H9 (cell line): ENCODE measurements around the gene RUSC2. TPM values are rescaled to one million over a fixed set of nuclear protein-coding genes. Genes with fewer than 3 reads are reported as not detected.

Experiments used
- DNase-seq: peaks from one replicate; pipeline ENCODE4 v3.0.0-alpha.2; 2017
- H2AFZ ChIP-seq: one replicate; pipeline ENCODE4 v1.6.1; 2013; ENCODE audit warnings: mild to moderate bottlenecking, low read length, control low read depth, moderate library complexity
- H2AK5ac ChIP-seq: 2 replicates; pipeline ENCODE4 v1.6.1; 2013; ENCODE audit warnings: low read length, control low read depth, mixed read lengths; ENCODE audit not compliant: insufficient read length
- H2BK120ac ChIP-seq: one replicate; pipeline ENCODE4 v1.6.1; 2013; ENCODE audit warnings: low read depth, mild to moderate bottlenecking, low read length, control low read depth, inconsistent platforms; ENCODE audit not compliant: poor library complexity, severe bottlenecking
- H2BK12ac ChIP-seq: 2 replicates; pipeline ENCODE4 v1.6.1; 2013; ENCODE audit warnings: low read length, control low read depth, mixed read lengths, low read depth; ENCODE audit not compliant: insufficient read length
- H2BK15ac ChIP-seq: 2 replicates; pipeline ENCODE4 v1.6.1; 2013; ENCODE audit warnings: low read depth, low read length, control low read depth
- H2BK20ac ChIP-seq: one replicate; pipeline ENCODE4 v1.6.1; 2013; ENCODE audit warnings: low read depth, mild to moderate bottlenecking, low read length, control low read depth, inconsistent platforms; ENCODE audit not compliant: poor library complexity, severe bottlenecking
- H2BK5ac ChIP-seq: 2 replicates; pipeline ENCODE4 v1.6.1; 2013; ENCODE audit warnings: low read length, control low read depth, mixed read lengths; ENCODE audit not compliant: insufficient read length
- H3K14ac ChIP-seq: 2 replicates; pipeline ENCODE4 v1.6.1; 2013; ENCODE audit warnings: low read length, control low read depth; ENCODE audit not compliant: insufficient read depth
- H3K18ac ChIP-seq: 2 replicates; pipeline ENCODE4 v1.6.1; 2013; ENCODE audit warnings: low read depth, mild to moderate bottlenecking, mixed read lengths, low read length, control low read depth; ENCODE audit not compliant: insufficient read length
- H3K23ac ChIP-seq: 2 replicates; pipeline ENCODE4 v1.6.1; 2013; ENCODE audit warnings: low read length, control low read depth, mixed read lengths, low read depth; ENCODE audit not compliant: insufficient read length
- H3K23me2 ChIP-seq: 2 replicates; pipeline ENCODE4 v1.6.1; 2013; ENCODE audit warnings: low read depth, mild to moderate bottlenecking, mixed read lengths, low read length, control low read depth; ENCODE audit not compliant: insufficient read length, poor library complexity, severe bottlenecking
- H3K27ac ChIP-seq: 2 replicates; pipeline ENCODE4 v1.5.1; 2013; ENCODE audit warnings: low read length, control low read depth, mixed read lengths, low read depth; ENCODE audit not compliant: insufficient read length
- H3K27me3 ChIP-seq: 2 replicates; pipeline ENCODE4 v1.6.1; 2013; ENCODE audit warnings: low read length, control low read depth, inconsistent platforms; ENCODE audit not compliant: insufficient read depth
- H3K4ac ChIP-seq: 2 replicates; pipeline ENCODE4 v1.6.1; 2013; ENCODE audit warnings: low read depth, mild to moderate bottlenecking, control low read depth, inconsistent platforms, low read length, moderate library complexity
- H3K4me1 ChIP-seq: 2 replicates; pipeline ENCODE4 v1.6.1; 2013; ENCODE audit warnings: low read length, control low read depth, inconsistent platforms; ENCODE audit not compliant: insufficient read depth
- H3K4me2 ChIP-seq: 2 replicates; pipeline ENCODE4 v1.6.1; 2013; ENCODE audit warnings: low read length, control low read depth, mixed read lengths; ENCODE audit not compliant: insufficient read length, insufficient read depth
- H3K56ac ChIP-seq: 2 replicates; pipeline ENCODE4 v1.6.1; 2013; ENCODE audit warnings: low read depth, mild to moderate bottlenecking, mixed read lengths, low read length, control low read depth; ENCODE audit not compliant: insufficient read length
- H3K79me1 ChIP-seq: 2 replicates; pipeline ENCODE4 v1.6.1; 2013; ENCODE audit warnings: low read depth, mild to moderate bottlenecking, moderate library complexity, low read length, control low read depth, inconsistent platforms; ENCODE audit not compliant: insufficient read depth, poor library complexity, severe bottlenecking
- H3K79me2 ChIP-seq: 2 replicates; pipeline ENCODE4 v1.6.1; 2013; ENCODE audit warnings: low read length, control low read depth, inconsistent platforms; ENCODE audit not compliant: insufficient read depth
- H3K9ac ChIP-seq: 2 replicates; pipeline ENCODE4 v1.6.1; 2013; ENCODE audit warnings: low read length, control low read depth, mixed read lengths; ENCODE audit not compliant: insufficient read length; ENCODE audit errors: extremely low read depth
- H3K9me3 ChIP-seq: one replicate; pipeline ENCODE4 v1.6.1; 2013; ENCODE audit warnings: low read depth, low read length, inconsistent platforms; ENCODE audit not compliant: control insufficient read depth
- H3T11ph ChIP-seq: one replicate; pipeline ENCODE4 v1.6.1; 2013; ENCODE audit warnings: mild to moderate bottlenecking, low read length, control low read depth, inconsistent platforms
- H4K20me1 ChIP-seq: one replicate; pipeline ENCODE4 v1.6.1; 2013; ENCODE audit not compliant: control insufficient read depth, insufficient read length, insufficient read depth
- H4K5ac ChIP-seq: 2 replicates; pipeline ENCODE4 v1.6.1; 2013; ENCODE audit warnings: low read depth, mild to moderate bottlenecking, mixed read lengths, low read length, control low read depth; ENCODE audit not compliant: insufficient read length
- H4K8ac ChIP-seq: replicated peaks from 2 replicates; pipeline ENCODE4 v1.6.1; 2013; ENCODE audit warnings: low read length, control low read depth, mixed read lengths, low read depth; ENCODE audit not compliant: insufficient read length
- H4K91ac ChIP-seq: 2 replicates; pipeline ENCODE4 v1.6.1; 2013; ENCODE audit warnings: low read depth, mild to moderate bottlenecking, moderate library complexity, mixed read lengths, low read length, control low read depth; ENCODE audit not compliant: insufficient read length
- H3K27ac Mint-ChIP-seq, 3 experiments: 2 replicates in 2 of 3; 3 replicates in 1 of 3; pipeline ENCODE4 v1.8.0; 2020 to 2021; ENCODE audit warnings: mixed read lengths in 3 of 3, mild to moderate bottlenecking in 1 of 3, moderate library complexity in 1 of 3
- H3K27me3 Mint-ChIP-seq: 2 replicates; pipeline ENCODE4 v1.8.0; 2021; ENCODE audit warnings: low read depth, mild to moderate bottlenecking, moderate library complexity, mixed read lengths
- H3K36me3 Mint-ChIP-seq, 3 experiments: 2 replicates in 2 of 3; 3 replicates in 1 of 3; pipeline ENCODE4 v1.8.0; 2020 to 2021; ENCODE audit warnings: low read depth in 3 of 3, mixed read lengths in 3 of 3; ENCODE audit not compliant: insufficient read depth in 1 of 3
- H3K4me1 Mint-ChIP-seq, 2 experiments: 2 replicates each; pipeline ENCODE4 v1.8.0; 2020; ENCODE audit warnings: mixed read lengths in 2 of 2
- H3K4me3 Mint-ChIP-seq, 2 experiments: 2 replicates in 1 of 2; 3 replicates in 1 of 2; pipeline ENCODE4 v1.8.0; 2020 to 2021; ENCODE audit warnings: mild to moderate bottlenecking in 2 of 2, mixed read lengths in 2 of 2, moderate library complexity in 1 of 2
- H3K9me3 Mint-ChIP-seq, 2 experiments: 2 replicates in 1 of 2; 3 replicates in 1 of 2; pipeline ENCODE4 v1.8.0; 2020; ENCODE audit warnings: mild to moderate bottlenecking in 2 of 2, mixed read lengths in 2 of 2, moderate library complexity in 1 of 2
- CTCF ChIP-seq: fragments of 200-600 bp; sonication (generic); conservative IDR thresholded peaks from 3 replicates; pipeline ENCODE4 v1.8.0; 2021; ENCODE audit warnings: antibody characterized with exemption, mild to moderate bottlenecking
- WGBS: extraction: QIAGEN DNeasy Blood & Tissue Kit; methylation state at CpG from one replicate; pipeline ENCODE4 v1.1.7; 2013; ENCODE audit warnings: missing lambda C conversion rate, low lambda C conversion rate, mixed read lengths; ENCODE audit not compliant: insufficient read length; ENCODE audit errors: extremely low coverage; 5-methylcytosine and 5-hydroxymethylcytosine counted together
- total RNA-seq: library from RNA; stranded (reverse); gene quantifications from 2 replicates; pipeline ENCODE4 v1.2.1, GENCODE V29; 2021

Gene RUSC2
- total RNA-seq, 1 experiment from 2014 or later, result 6.3 TPM

- Histone ChIP-seq H4K91ac (peak overlapping the region; percentile 63), H4K20me1 (no peaks in the 10 kb centered on the region), H3K14ac (no peak overlapping the region), H3K23ac (no peak overlapping the region), H3K4ac (no peak overlapping the region), H3K4me2 (no peak overlapping the region), H3K79me1 (no peaks in the 10 kb centered on the region), H3T11ph (no peak overlapping the region), H3K56ac (no peak overlapping the region), H3K27me3 (no peaks in the 10 kb centered on the region), H4K8ac (no peak overlapping the region), H3K9ac (no peak overlapping the region), H3K9me3 (no peaks in the 10 kb centered on the region), H2BK12ac (no peak overlapping the region), H2BK120ac (no peak overlapping the region), H2AFZ (no peak overlapping the region), H3K23me2 (no peaks in the 10 kb centered on the region), H2BK15ac (no peak overlapping the region), H2BK20ac (no peak overlapping the region), H4K5ac (no peak overlapping the region), H2BK5ac (no peak overlapping the region), H3K79me2 (no peaks in the 10 kb centered on the region), H3K4me1 (peaks cover 17% of the 10 kb centered on the region), H3K27ac (no peak overlapping the region), H2AK5ac (no peak overlapping the region), H3K18ac (no peak overlapping the region)
- H3K36me3 Mint-ChIP-seq, result no peaks in the 10 kb centered on the region
- WGBS, result no CpG with 5 or more reads among the region's 3 CpGs
- H3K9me3 Mint-ChIP-seq, result no peaks in the 10 kb centered on the region
- H3K4me3 Mint-ChIP-seq, result no peak overlapping the region
- no peak for DNase-seq
- H3K27me3 Mint-ChIP-seq, result no peaks in the 10 kb centered on the region
- peak overlapping the region; percentile 80 to 93 (median 86); a peak in 5 of 7 replicates for H3K27ac Mint-ChIP-seq
- peaks cover 43 to 47% of the 10 kb centered on the region in 2 experiments for H3K4me1 Mint-ChIP-seq
- TF ChIP-seq CTCF, result no peak
Measured at GRCh38 chr9:35517131-35517530, 27.2 kb downstream of the RUSC2 start.
